AG09309 (cell line): ENCODE data around the gene BMP2K.

Experiments
- DNase-seq: peaks from one replicate; pipeline ENCODE4 v3.0.0-alpha.2; 2010; ENCODE audit warnings: low read depth
- H3K4me3 ChIP-seq: 2 replicates; pipeline ENCODE4 v1.5.1; 2011; ENCODE audit warnings: mild to moderate bottlenecking, low read depth, low read length, moderate library complexity; ENCODE audit not compliant: control insufficient read depth
- TF ChIP-seq, protein P1 (sequence below): IDR thresholded peaks from 2 replicates; pipeline ENCODE4 v1.5.1; 2011; ENCODE audit warnings: mild to moderate bottlenecking, low read depth, low read length, inconsistent platforms; ENCODE audit not compliant: insufficient read depth, control insufficient read depth; ENCODE audit errors: missing control alignments

BMP2K gene

GRCh38 chr4:78870056-78870455 lies 93.9 kb downstream of the BMP2K start:
- no peak for DNase-seq
- TF ChIP-seq, protein P1, sequence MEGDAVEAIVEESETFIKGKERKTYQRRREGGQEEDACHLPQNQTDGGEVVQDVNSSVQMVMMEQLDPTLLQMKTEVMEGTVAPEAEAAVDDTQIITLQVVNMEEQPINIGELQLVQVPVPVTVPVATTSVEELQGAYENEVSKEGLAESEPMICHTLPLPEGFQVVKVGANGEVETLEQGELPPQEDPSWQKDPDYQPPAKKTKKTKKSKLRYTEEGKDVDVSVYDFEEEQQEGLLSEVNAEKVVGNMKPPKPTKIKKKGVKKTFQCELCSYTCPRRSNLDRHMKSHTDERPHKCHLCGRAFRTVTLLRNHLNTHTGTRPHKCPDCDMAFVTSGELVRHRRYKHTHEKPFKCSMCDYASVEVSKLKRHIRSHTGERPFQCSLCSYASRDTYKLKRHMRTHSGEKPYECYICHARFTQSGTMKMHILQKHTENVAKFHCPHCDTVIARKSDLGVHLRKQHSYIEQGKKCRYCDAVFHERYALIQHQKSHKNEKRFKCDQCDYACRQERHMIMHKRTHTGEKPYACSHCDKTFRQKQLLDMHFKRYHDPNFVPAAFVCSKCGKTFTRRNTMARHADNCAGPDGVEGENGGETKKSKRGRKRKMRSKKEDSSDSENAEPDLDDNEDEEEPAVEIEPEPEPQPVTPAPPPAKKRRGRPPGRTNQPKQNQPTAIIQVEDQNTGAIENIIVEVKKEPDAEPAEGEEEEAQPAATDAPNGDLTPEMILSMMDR, result no peak
- no peak overlapping the region for H3K4me3 ChIP-seq

DNA sequence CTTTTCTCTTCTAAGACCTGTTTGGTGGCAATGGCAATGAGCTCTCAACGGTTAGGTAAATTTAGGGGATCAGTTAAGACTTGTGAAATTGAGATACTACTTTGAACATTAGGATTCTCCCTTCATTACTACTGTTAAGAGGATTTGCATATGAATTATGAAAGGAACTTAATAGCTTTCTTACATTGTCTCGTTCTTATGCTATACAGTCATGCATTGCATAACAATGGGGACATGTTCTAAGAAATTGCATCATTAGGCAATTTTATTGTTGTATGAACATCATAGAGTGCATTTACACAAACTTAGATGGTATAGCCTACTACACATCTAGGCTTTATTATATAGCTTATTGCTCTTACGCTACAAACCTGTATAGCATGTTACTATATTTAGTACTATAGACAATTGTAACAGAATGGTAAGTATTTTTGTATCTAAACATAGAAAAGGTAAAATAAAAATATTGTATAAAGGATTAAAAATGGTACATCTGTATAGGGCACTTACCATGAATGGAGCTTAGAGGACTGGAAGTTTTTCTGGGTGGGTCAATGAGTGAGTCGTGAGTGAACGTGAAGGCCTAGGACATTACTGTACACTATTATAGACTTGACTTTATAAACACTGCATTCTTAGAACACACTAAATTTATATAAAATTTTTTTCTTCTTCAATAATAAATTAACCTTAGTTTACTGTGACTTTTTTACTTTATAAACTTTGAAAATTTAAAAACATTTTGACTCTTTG lies 100.6 kb downstream of the BMP2K start:
- TF ChIP-seq, protein P1, result no peak
- H3K4me3 ChIP-seq, result no peak overlapping the region
- no peak for DNase-seq

GRCh38 chr4:78878031-78878430 lies 101.9 kb downstream of the BMP2K start:
- TF ChIP-seq, protein P1, result no peak
- DNase-seq, result no peak
- no peak overlapping the region for H3K4me3 ChIP-seq

DNA sequence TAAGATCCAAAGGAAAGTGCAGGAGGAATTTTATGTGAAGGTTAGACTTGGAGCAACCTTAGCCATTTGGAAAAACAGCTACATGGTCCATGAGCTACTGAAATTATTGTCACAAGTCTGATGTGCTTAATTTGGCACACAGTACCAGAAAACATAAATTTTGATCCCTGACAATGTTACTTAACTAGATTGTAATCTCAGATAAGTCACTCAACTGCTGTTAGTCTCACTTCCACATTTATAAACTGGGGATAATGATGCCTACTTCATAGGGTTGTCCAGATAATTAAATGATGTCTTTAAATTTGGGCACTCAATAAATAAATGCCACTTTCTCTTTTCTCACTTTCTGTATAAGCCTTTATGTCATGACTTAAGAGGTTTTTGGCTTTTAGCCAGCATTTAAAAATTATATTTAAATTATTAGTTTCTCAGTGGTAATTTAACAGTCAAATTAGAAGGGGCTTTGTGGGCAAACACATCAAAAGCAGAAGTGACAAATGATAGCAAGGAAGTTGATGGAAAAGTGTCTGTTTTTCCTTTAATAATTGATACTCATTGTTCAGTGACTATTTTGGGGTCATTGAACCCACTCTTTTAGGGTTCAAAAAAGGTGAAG lies 104.8 kb downstream of the BMP2K start:
- H3K4me3 ChIP-seq, result no peak overlapping the region
- TF ChIP-seq, protein P1, result no peak
- no peak for DNase-seq

DNA sequence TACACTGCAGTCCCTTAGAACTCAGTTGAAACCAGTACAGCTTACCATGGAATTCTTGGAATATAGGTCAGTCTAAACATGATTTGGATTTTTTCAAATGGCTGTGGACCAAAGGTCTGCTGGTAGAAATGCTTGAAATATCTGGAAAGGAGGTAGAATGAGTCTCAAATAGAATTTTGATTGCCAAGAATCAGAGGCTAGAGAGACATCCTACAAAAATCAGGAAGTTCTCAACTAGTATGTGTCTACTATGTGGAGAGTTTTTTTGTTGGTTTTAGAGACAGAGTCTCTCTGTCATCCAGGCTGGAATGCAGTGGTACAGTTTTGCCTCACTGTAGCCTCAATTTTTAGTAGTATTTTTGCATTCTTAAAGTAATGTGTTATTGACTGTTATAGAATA lies 109.4 kb downstream of the BMP2K start:
- DNase-seq, result no peak
- H3K4me3 ChIP-seq, result no peak overlapping the region
- TF ChIP-seq, protein P1, result no peak

DNA sequence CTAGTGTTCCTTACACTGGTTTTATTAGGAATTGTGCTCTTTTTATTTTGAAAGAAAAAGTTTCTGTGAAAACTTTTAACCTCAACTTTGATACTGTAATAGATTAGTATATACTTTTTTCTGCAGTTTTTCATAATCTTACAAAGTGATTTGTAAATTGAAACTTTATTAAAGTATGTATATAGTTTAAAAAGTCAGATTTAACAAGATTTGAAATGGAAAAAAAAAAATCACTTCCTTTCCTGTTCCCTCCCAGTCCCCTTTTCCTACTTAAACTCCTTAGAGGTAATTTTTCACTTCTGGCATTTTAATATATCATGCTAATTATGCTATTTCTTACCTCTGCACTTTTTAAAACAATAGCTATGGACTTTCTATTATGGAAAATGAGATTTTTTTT lies 113.8 kb downstream of the BMP2K start:
- H3K4me3 ChIP-seq, result no peak overlapping the region
- no peak for DNase-seq
- TF ChIP-seq, protein P1, result no peak

GRCh38 chr4:78899302-78899701 lies 123.2 kb downstream of the BMP2K start:
- no peak overlapping the region for H3K4me3 ChIP-seq
- DNase-seq, result no peak
- TF ChIP-seq, protein P1, result no peak
